ENCODE measurements around the gene GRIP2. TPM values are rescaled to one million over a fixed set of nuclear protein-coding genes. Genes with fewer than 3 reads are reported as not detected.

GRIP2 gene
- total RNA-seq, 1 donor from 2014 or later: 11.2 TPM

DNA sequence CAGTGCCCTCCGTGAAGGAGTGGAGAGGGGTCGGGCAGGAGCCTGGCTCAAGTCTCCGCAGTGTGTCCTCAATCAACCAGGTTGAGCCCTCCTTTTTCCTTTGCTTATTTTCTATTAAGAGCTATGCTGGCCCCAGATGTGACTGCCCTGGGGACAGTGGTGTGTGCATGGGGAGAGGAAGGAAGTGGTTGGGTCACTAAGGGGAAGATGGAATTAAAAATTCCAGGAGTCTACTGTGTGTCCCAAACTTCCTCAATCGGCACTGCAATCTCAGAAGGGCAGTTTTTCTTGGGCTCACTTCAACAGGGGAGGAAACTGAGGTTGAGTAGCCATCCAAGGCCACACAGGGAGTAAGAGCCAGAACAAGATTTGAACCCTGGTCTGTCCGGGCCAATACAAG lies 13.7 kb upstream of the GRIP2 start:
- DNase-seq (ENCODE audit: low spot score, unreplicated experiment): no peak
- Mint-ChIP-seq H3K27me3 (peaks cover 13% of the 10 kb centered on the region), H3K27ac (no peak overlapping the region), H3K9me3 (ENCODE audit: low read depth) (no peaks in the 10 kb centered on the region), H3K4me3 (ENCODE audit: low read depth) (no peak overlapping the region), H3K4me1 (ENCODE audit: low read depth) (no peaks in the 10 kb centered on the region), H3K36me3 (ENCODE audit: insufficient read depth) (no peaks in the 10 kb centered on the region)
- TF ChIP-seq, protein P1, sequence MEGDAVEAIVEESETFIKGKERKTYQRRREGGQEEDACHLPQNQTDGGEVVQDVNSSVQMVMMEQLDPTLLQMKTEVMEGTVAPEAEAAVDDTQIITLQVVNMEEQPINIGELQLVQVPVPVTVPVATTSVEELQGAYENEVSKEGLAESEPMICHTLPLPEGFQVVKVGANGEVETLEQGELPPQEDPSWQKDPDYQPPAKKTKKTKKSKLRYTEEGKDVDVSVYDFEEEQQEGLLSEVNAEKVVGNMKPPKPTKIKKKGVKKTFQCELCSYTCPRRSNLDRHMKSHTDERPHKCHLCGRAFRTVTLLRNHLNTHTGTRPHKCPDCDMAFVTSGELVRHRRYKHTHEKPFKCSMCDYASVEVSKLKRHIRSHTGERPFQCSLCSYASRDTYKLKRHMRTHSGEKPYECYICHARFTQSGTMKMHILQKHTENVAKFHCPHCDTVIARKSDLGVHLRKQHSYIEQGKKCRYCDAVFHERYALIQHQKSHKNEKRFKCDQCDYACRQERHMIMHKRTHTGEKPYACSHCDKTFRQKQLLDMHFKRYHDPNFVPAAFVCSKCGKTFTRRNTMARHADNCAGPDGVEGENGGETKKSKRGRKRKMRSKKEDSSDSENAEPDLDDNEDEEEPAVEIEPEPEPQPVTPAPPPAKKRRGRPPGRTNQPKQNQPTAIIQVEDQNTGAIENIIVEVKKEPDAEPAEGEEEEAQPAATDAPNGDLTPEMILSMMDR (IDR thresholded peaks at IDR 0.05; ENCODE audit: unreplicated experiment): no peak

DNA sequence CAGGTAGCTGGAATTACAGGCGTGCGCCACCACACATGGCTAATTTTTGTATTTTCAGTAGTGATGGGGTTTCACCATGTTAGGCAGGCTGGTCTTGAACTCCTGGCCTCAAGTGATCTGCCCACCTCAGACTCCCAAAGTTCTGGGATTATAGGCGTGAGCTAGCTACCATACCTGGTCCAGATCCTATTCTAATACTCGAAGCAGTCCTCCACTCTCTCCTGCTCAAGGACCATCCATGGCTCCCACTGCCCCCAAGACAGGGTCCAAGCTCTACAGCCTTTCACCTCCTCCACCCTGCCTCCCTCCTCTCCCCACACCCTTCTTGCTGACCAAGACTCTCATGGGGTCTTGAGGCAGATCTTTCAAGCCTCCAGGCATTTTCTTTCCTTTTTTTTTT lies 12.6 kb upstream of the GRIP2 start:
- Mint-ChIP-seq H3K9me3 (ENCODE audit: low read depth) (no peaks in the 10 kb centered on the region), H3K27me3 (peaks cover 19% of the 10 kb centered on the region), H3K4me1 (ENCODE audit: low read depth) (peaks cover 4% of the 10 kb centered on the region), H3K36me3 (ENCODE audit: insufficient read depth) (no peaks in the 10 kb centered on the region), H3K27ac (no peak overlapping the region), H3K4me3 (ENCODE audit: low read depth) (no peak overlapping the region)
- TF ChIP-seq, protein P1 (IDR thresholded peaks at IDR 0.05; ENCODE audit: unreplicated experiment): no peak
- no peak for DNase-seq (ENCODE audit: low spot score, unreplicated experiment)

DNA sequence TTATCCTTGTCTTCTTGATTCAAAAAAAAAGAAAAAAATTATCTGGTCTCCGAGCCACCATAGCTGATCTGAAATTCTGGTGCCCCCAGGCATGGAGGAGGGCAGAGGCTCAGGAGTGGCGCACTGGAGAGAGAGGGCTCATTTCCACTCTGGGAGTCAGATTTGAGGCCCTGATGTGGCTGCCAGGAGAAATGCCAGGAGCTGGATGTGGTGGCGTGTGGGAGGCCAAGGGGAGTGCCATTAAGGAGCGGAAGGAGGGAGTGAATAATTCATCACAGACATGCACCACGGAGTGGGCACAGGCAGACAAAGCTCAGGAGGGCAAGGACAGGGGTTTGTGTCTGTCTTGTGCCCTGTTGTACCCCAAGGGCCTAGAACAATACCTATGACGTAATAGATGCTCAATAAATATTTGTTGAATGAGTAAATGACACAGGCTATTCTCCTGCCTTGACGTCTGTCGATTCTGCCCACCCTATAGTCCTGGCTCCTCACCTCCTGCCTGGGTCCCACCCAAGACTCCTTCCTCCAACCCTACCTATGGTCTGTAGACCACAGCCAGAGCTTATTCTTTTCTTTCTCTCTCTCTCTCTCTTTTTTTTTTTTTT lies 12.0 kb upstream of the GRIP2 start:
- no peaks in the 10 kb centered on the region for H3K36me3 Mint-ChIP-seq (ENCODE audit: insufficient read depth)
- no peak overlapping the region for H3K27ac Mint-ChIP-seq
- peaks cover 19% of the 10 kb centered on the region for H3K27me3 Mint-ChIP-seq
- H3K4me1 Mint-ChIP-seq (ENCODE audit: low read depth): peaks cover 6% of the 10 kb centered on the region
- no peaks in the 10 kb centered on the region for H3K9me3 Mint-ChIP-seq (ENCODE audit: low read depth)
- no peak overlapping the region for H3K4me3 Mint-ChIP-seq (ENCODE audit: low read depth)
- TF ChIP-seq, protein P1 (IDR thresholded peaks at IDR 0.05; ENCODE audit: unreplicated experiment): no peak
- DNase-seq (ENCODE audit: low spot score, unreplicated experiment): no peak

DNA sequence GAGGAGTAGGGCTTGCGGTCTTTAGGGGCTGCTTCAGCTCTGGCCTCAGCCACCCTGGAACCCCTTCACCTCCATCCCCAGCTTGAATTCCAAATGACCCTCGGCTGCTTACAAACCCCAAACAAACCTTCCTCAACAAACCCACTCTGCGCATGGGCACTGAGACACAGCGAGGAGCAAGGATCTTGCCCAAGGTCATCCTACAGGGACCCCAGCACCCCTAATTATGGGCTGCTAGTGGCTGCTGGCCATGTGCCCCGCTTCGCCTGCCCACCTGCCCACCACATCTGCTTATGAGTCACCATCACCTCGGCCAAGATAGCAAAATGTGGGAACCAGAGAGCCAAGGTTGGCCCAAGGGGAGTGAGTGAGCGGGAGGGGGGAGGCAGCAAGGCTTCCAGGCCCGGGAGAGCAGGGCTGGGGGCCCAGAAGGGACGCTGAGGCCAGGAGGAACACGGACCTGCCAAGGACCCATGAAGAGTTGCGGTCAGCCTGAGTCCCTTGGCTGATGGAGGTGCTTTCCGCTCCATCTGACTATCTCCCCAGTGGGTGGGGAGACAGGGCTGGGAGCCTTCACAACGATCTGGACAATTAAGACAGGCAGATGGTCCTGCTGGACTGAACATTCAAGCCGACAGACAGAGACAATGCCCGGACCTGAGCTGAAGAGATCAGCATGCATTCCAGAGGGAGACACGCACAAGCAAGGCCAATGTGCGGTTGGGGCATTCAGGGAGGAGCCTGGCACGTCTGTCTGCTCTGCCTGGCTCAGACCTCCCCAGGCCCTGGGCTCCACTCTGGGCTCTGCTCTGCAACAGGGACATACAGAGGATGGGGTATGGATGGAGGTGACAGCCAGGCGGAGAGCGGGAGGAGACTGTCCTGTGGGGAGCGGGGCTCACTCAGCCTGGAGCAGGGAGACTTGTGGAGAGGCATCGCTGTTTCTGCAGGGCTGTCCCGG lies 10.8 kb upstream of the GRIP2 start:
- TF ChIP-seq, protein P1 (IDR thresholded peaks at IDR 0.05; ENCODE audit: unreplicated experiment): no peak
- peaks cover 6% of the 10 kb centered on the region for H3K4me1 Mint-ChIP-seq (ENCODE audit: low read depth)
- H3K27me3 Mint-ChIP-seq: peaks cover 20% of the 10 kb centered on the region
- no peak overlapping the region for H3K27ac Mint-ChIP-seq
- no peak for DNase-seq (ENCODE audit: low spot score, unreplicated experiment)
- no peaks in the 10 kb centered on the region for H3K9me3 Mint-ChIP-seq (ENCODE audit: low read depth)
- no peaks in the 10 kb centered on the region for H3K36me3 Mint-ChIP-seq (ENCODE audit: insufficient read depth)
- H3K4me3 Mint-ChIP-seq (ENCODE audit: low read depth): no peak overlapping the region

DNA sequence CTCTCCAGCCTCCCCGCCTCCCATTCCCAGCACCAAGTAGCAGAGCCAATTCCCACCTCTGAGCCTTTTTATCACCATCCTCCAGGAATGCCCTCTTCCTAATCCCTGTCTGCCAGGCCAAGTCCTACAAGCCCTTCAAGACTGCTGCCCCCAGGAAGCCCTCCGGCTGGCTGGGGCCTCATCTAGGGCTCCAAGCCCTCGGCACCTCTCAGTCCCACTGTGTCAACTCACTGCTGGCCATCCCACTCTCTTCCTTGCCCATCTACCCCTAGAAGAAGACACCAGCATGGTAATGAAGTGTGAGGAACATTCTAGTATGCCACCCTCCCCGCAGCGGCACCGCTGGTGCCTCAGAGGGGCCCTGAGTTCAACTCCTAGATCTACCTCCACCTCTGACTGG lies 10.0 kb upstream of the GRIP2 start:
- Mint-ChIP-seq H3K4me3 (ENCODE audit: low read depth) (no peak overlapping the region), H3K9me3 (ENCODE audit: low read depth) (no peaks in the 10 kb centered on the region), H3K27ac (no peak overlapping the region), H3K4me1 (ENCODE audit: low read depth) (peaks cover 6% of the 10 kb centered on the region), H3K27me3 (peaks cover 16% of the 10 kb centered on the region), H3K36me3 (ENCODE audit: insufficient read depth) (no peaks in the 10 kb centered on the region)
- TF ChIP-seq, protein P1 (IDR thresholded peaks at IDR 0.05; ENCODE audit: unreplicated experiment): no peak
- no peak for DNase-seq (ENCODE audit: low spot score, unreplicated experiment)

Measured in progenitor cell of endocrine pancreas (in vitro differentiated cells).